MM.1S (cell line): ENCODE measurements around the gene ADAMTSL1.

Experiments
- DNase-seq: peaks from one replicate; pipeline ENCODE4 v3.0.0-alpha.2; 2015
- H2AFZ ChIP-seq: fragments of 300-600 bp; sonication (generic); 2 replicates; pipeline ENCODE4 v1.6.0; 2016; ENCODE audit warnings: antibody characterized with exemption, low read length
- H3F3A ChIP-seq: fragments of 300-600 bp; sonication (generic); 2 replicates; pipeline ENCODE4 v1.6.1; 2016; ENCODE audit warnings: mild to moderate bottlenecking, antibody characterized with exemption, low read length, moderate library complexity, mixed read lengths; ENCODE audit not compliant: insufficient read depth
- H3K27ac ChIP-seq: fragments of 300-600 bp; sonication (generic); 2 replicates; pipeline ENCODE4 v1.5.1; 2016; ENCODE audit warnings: mild to moderate bottlenecking, low read length
- H3K27me3 ChIP-seq: fragments of 300-600 bp; sonication (generic); replicated peaks from 2 replicates; pipeline ENCODE4 v1.6.0; 2016; ENCODE audit warnings: low read length; ENCODE audit not compliant: insufficient read depth
- H3K36me3 ChIP-seq: fragments of 300-600 bp; sonication (generic); replicated peaks from 2 replicates; pipeline ENCODE4 v1.6.1; 2016; ENCODE audit warnings: mild to moderate bottlenecking, low read length, mixed read lengths; ENCODE audit not compliant: insufficient read depth
- H3K4me1 ChIP-seq: fragments of 300-600 bp; sonication (generic); 2 replicates; pipeline ENCODE4 v1.6.1; 2016; ENCODE audit warnings: low read length, mixed read lengths
- H3K4me2 ChIP-seq: fragments of 300-600 bp; sonication (generic); 2 replicates; pipeline ENCODE4 v1.6.0; 2016; ENCODE audit warnings: low read depth, low read length
- H3K4me3 ChIP-seq: fragments of 300-600 bp; sonication (generic); 2 replicates; pipeline ENCODE4 v1.5.1; 2016; ENCODE audit warnings: low read length, mixed read lengths
- H3K79me2 ChIP-seq: fragments of 300-600 bp; sonication (generic); 2 replicates; pipeline ENCODE4 v1.6.1; 2016; ENCODE audit warnings: mixed run types, low read length, mixed read lengths
- H3K9ac ChIP-seq: fragments of 300-600 bp; sonication (generic); 2 replicates; pipeline ENCODE4 v1.6.1; 2016; ENCODE audit warnings: low read length, mixed read lengths
- H3K9me2 ChIP-seq: fragments of 300-600 bp; sonication (generic); replicated peaks from 2 replicates; pipeline ENCODE4 v1.6.1; 2016; ENCODE audit warnings: mild to moderate bottlenecking, low read length, mixed read lengths; ENCODE audit not compliant: insufficient read depth
- H3K9me3 ChIP-seq: fragments of 300-600 bp; sonication (generic); replicated peaks from 2 replicates; pipeline ENCODE4 v1.6.1; 2016; ENCODE audit warnings: mild to moderate bottlenecking, low read length, mixed read lengths; ENCODE audit not compliant: insufficient read depth
- H4K20me1 ChIP-seq: fragments of 300-600 bp; sonication (generic); 2 replicates; pipeline ENCODE4 v1.6.1; 2016; ENCODE audit warnings: mild to moderate bottlenecking, low read length, moderate library complexity, mixed read lengths; ENCODE audit not compliant: insufficient read depth
- EZH2 ChIP-seq: fragments of 300-600 bp; sonication (generic); optimal IDR thresholded peaks from 2 replicates; pipeline ENCODE3; 2017; ENCODE audit warnings: low read depth, mild to moderate bottlenecking, antibody characterized with exemption, low read length, mixed read lengths
- EZH2phosphoT487 ChIP-seq: fragments of 300-600 bp; sonication (generic); IDR thresholded peaks from 2 replicates; pipeline ENCODE4 v1.6.1; 2018; ENCODE audit warnings: antibody characterized with exemption, low read length
- TF ChIP-seq, protein P1 (sequence below): fragments of 300-600 bp; sonication (generic); IDR thresholded peaks from 2 replicates; pipeline ENCODE4 v1.5.1; 2016; ENCODE audit warnings: antibody characterized with exemption, low read length, mixed read lengths

The ADAMTSL1 gene

DNA sequence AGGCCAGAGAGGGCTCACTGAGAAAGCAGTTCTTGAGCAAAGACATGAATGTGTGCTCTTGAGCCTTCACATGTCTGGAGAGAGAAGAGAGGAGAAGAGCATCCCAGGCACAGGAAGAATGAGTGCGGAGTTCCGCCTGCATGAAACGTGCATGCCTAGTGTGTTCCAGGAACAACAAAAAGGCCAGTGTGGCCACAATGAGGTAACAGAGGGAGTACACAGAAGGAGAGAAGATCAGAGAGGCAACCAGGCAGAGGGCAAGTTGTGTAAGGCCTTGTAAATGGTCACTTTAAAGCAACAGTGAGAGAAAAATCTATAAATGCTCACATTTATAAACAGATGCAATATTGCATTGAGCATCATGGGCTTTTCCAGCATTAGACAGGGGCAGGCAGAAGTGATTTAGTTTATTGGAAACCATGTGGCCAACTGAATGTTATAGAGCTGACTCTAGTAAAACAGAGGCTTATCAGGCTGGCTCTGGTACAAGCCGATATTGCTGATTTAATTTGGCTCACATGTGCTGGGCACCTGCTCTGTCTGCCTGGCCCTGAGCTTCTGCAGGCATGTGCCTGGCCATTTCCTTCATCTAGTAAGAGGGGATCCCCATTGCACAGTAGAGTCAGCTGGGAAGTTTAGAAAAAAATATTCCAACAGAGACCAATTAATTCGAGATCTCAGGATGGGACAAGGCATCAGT, 373.8 kb downstream of the ADAMTSL1 start:
- Histone ChIP-seq H3K4me2 (no peak overlapping the region), H3K9me3 (no peaks in the 10 kb centered on the region), H3K27me3 (no peaks in the 10 kb centered on the region), H3K4me3 (no peak overlapping the region), H3K9ac (no peak overlapping the region), H4K20me1 (no peaks in the 10 kb centered on the region), H3K4me1 (no peaks in the 10 kb centered on the region), H3K79me2 (no peaks in the 10 kb centered on the region), H3K9me2 (no peaks in the 10 kb centered on the region), H3F3A (no peaks in the 10 kb centered on the region), H2AFZ (no peak overlapping the region), H3K36me3 (no peaks in the 10 kb centered on the region), H3K27ac (no peak overlapping the region)
- TF ChIP-seq EZH2 (no peak), EZH2phosphoT487 (no peak)
- TF ChIP-seq, protein P1, sequence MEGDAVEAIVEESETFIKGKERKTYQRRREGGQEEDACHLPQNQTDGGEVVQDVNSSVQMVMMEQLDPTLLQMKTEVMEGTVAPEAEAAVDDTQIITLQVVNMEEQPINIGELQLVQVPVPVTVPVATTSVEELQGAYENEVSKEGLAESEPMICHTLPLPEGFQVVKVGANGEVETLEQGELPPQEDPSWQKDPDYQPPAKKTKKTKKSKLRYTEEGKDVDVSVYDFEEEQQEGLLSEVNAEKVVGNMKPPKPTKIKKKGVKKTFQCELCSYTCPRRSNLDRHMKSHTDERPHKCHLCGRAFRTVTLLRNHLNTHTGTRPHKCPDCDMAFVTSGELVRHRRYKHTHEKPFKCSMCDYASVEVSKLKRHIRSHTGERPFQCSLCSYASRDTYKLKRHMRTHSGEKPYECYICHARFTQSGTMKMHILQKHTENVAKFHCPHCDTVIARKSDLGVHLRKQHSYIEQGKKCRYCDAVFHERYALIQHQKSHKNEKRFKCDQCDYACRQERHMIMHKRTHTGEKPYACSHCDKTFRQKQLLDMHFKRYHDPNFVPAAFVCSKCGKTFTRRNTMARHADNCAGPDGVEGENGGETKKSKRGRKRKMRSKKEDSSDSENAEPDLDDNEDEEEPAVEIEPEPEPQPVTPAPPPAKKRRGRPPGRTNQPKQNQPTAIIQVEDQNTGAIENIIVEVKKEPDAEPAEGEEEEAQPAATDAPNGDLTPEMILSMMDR: no peak
- DNase-seq: no peak

DNA sequence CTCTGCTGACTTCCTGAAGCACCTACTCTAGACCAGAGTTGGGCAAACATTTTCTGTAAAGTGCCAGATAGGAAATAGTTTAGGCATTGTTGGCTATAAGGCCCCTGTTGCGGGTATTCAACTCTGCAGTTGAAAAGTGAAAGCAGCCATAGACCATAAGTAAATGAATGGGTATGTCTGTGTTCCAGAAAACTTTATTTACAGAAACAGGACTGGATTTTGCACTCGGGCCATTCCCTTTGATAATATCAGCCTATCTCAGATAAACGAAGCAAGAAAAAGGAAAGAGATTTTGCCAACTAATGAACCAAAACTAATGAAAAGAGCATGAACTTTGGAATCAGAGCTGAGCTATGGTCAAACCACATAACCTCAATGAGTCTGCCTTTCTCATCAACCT, 374.7 kb downstream of the ADAMTSL1 start:
- Histone ChIP-seq H4K20me1 (no peaks in the 10 kb centered on the region), H2AFZ (no peak overlapping the region), H3F3A (no peaks in the 10 kb centered on the region), H3K9me3 (no peaks in the 10 kb centered on the region), H3K36me3 (no peaks in the 10 kb centered on the region), H3K9ac (no peak overlapping the region), H3K27ac (no peak overlapping the region), H3K27me3 (no peaks in the 10 kb centered on the region), H3K4me3 (no peak overlapping the region), H3K4me2 (no peak overlapping the region), H3K9me2 (no peaks in the 10 kb centered on the region), H3K4me1 (no peaks in the 10 kb centered on the region), H3K79me2 (no peaks in the 10 kb centered on the region)
- TF ChIP-seq EZH2phosphoT487 (no peak), EZH2 (no peak)
- TF ChIP-seq, protein P1: no peak
- no peak for DNase-seq

DNA sequence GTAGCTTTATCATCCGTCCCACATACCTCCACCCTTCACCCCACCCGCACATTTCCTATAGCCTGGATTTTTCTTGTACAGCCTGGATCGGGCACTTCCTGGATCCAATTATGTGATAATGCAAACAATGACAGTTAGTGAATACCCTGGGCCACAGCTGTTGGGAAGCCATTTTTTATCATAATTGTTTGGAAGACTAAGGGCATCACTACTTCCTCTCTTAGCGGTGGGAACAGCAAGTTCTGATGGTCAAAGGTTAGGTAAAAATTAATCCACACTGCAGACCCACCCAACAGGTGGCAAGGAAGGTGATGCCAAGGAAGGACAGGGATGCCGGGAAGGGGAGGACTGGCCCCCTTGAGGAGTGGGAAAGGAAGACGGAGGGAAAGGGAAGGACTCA, 375.3 kb downstream of the ADAMTSL1 start:
- Histone ChIP-seq H3K4me2 (no peak overlapping the region), H3K4me1 (no peaks in the 10 kb centered on the region), H3K9me2 (no peaks in the 10 kb centered on the region), H3K4me3 (no peak overlapping the region), H3F3A (no peaks in the 10 kb centered on the region), H3K27me3 (no peaks in the 10 kb centered on the region), H3K27ac (no peak overlapping the region), H3K36me3 (no peaks in the 10 kb centered on the region), H4K20me1 (no peaks in the 10 kb centered on the region), H3K9me3 (no peaks in the 10 kb centered on the region), H2AFZ (no peak overlapping the region), H3K79me2 (no peaks in the 10 kb centered on the region), H3K9ac (no peak overlapping the region)
- no peak for TF ChIP-seq EZH2
- no peak for TF ChIP-seq EZH2phosphoT487
- TF ChIP-seq, protein P1: no peak
- DNase-seq: no peak
